ENCODE measurements around the gene SETBP1. TPM values are rescaled to one million over a fixed set of nuclear protein-coding genes. Genes with fewer than 3 reads are reported as not detected.
A peak's percentile ranks its signal among the peaks of the same experiment; 100 is the strongest.

SETBP1 gene
- total RNA-seq, 2 donors from 2014 or later = 77.9 to 79.6 TPM

- peak overlapping the region; percentile 89 to 99 for H3K27ac Mint-ChIP-seq
- no peaks in the 10 kb centered on the region for H3K9me3 Mint-ChIP-seq
- peaks cover 62 to 67% of the 10 kb centered on the region in 2 donors for H3K4me1 Mint-ChIP-seq (ENCODE audit: low read depth in 2 of 2)
Observed at GRCh38 chr18:44733754-44734465, 53.2 kb downstream of the SETBP1 start.

GRCh38 chr18:44735096-44735495, 54.4 kb downstream of the SETBP1 start:
- Mint-ChIP-seq H3K9me3 (no peaks in the 10 kb centered on the region), H3K4me1 (ENCODE audit: low read depth in 2 of 2) (peaks cover 51 to 63% of the 10 kb centered on the region in 2 donors)

More at GRCh38 chr18:44733754-44734465, 53.2 kb downstream of the SETBP1 start:
- no peak for DNase-seq (ENCODE audit: low spot score)
- ATAC-seq = no peak
- Mint-ChIP-seq H3K27me3 (no peaks in the 10 kb centered on the region), H3K4me3 (peak overlapping the region; percentile 72), H3K36me3 (peaks cover 21% of the 10 kb centered on the region)

GRCh38 chr18:44736664-44737380, 56.1 kb downstream of the SETBP1 start:
- Mint-ChIP-seq H3K4me1 (ENCODE audit: low read depth in 2 of 2) (peaks cover 33 to 53% of the 10 kb centered on the region in 2 donors), H3K27me3 (no peaks in the 10 kb centered on the region), H3K27ac (no peak overlapping the region), H3K36me3 (peaks cover 12% of the 10 kb centered on the region), H3K4me3 (no peak overlapping the region), H3K9me3 (no peaks in the 10 kb centered on the region)
- DNase-seq (ENCODE audit: low spot score) (no peak), ATAC-seq (no peak)

More at GRCh38 chr18:44735096-44735495, 54.4 kb downstream of the SETBP1 start:
- H3K27ac Mint-ChIP-seq = peak overlapping the region in 1 of 2 donors; percentile 34
- H3K36me3 Mint-ChIP-seq = peaks cover 21% of the 10 kb centered on the region
- H3K27me3 Mint-ChIP-seq = no peaks in the 10 kb centered on the region
- ATAC-seq (no peak), DNase-seq (ENCODE audit: low spot score) (no peak)
- H3K4me3 Mint-ChIP-seq = no peak overlapping the region

GRCh38 chr18:44737623-44738022, 56.9 kb downstream of the SETBP1 start:
- no peaks in the 10 kb centered on the region for H3K9me3 Mint-ChIP-seq
- no peak overlapping the region for H3K27ac Mint-ChIP-seq
- ATAC-seq (no peak), DNase-seq (ENCODE audit: low spot score) (no peak)
- H3K4me3 Mint-ChIP-seq = no peak overlapping the region
- H3K36me3 Mint-ChIP-seq = peaks cover 6% of the 10 kb centered on the region
- H3K4me1 Mint-ChIP-seq (ENCODE audit: low read depth in 2 of 2) = peaks cover 27 to 48% of the 10 kb centered on the region in 2 donors
- H3K27me3 Mint-ChIP-seq = no peaks in the 10 kb centered on the region

GRCh38 chr18:44740000-44740399, 59.3 kb downstream of the SETBP1 start:
- Mint-ChIP-seq H3K4me1 (ENCODE audit: low read depth in 2 of 2) (peaks cover 15 to 32% of the 10 kb centered on the region in 2 donors), H3K27ac (no peak overlapping the region), H3K27me3 (no peaks in the 10 kb centered on the region), H3K9me3 (no peaks in the 10 kb centered on the region), H3K36me3 (peaks cover 6% of the 10 kb centered on the region), H3K4me3 (no peak overlapping the region)
- ATAC-seq (no peak), DNase-seq (ENCODE audit: low spot score) (no peak)

- DNase-seq (ENCODE audit: low spot score) (no peak), ATAC-seq (no peak)
- no peak overlapping the region for H3K4me3 Mint-ChIP-seq
- H3K27me3 Mint-ChIP-seq = no peaks in the 10 kb centered on the region
- H3K4me1 Mint-ChIP-seq (ENCODE audit: low read depth in 2 of 2) = peaks cover 20 to 30% of the 10 kb centered on the region in 2 donors
- no peaks in the 10 kb centered on the region for H3K9me3 Mint-ChIP-seq
- H3K36me3 Mint-ChIP-seq = peaks cover 14% of the 10 kb centered on the region
- H3K27ac Mint-ChIP-seq = peak overlapping the region in 1 of 2 donors; percentile 43
Observed at GRCh38 chr18:44741085-44741484, 60.4 kb downstream of the SETBP1 start.

GRCh38 chr18:44741511-44741910, 60.8 kb downstream of the SETBP1 start:
- no peak overlapping the region for H3K4me3 Mint-ChIP-seq
- H3K36me3 Mint-ChIP-seq = peaks cover 18% of the 10 kb centered on the region
- H3K4me1 Mint-ChIP-seq (ENCODE audit: low read depth in 2 of 2) = peaks cover 24 to 33% of the 10 kb centered on the region in 2 donors
- no peak for DNase-seq (ENCODE audit: low spot score)
- no peaks in the 10 kb centered on the region for H3K9me3 Mint-ChIP-seq
- ATAC-seq = no peak
- no peaks in the 10 kb centered on the region for H3K27me3 Mint-ChIP-seq
- H3K27ac Mint-ChIP-seq = no peak overlapping the region

GRCh38 chr18:44742126-44742525, 61.4 kb downstream of the SETBP1 start:
- ATAC-seq (no peak), DNase-seq (ENCODE audit: low spot score) (no peak)
- Mint-ChIP-seq H3K9me3 (no peaks in the 10 kb centered on the region), H3K36me3 (peaks cover 19% of the 10 kb centered on the region), H3K4me1 (ENCODE audit: low read depth in 2 of 2) (peaks cover 25 to 31% of the 10 kb centered on the region in 2 donors), H3K27me3 (no peaks in the 10 kb centered on the region), H3K27ac (no peak overlapping the region), H3K4me3 (no peak overlapping the region)

- no peaks in the 10 kb centered on the region for H3K27me3 Mint-ChIP-seq
- ATAC-seq = no peak
- no peak overlapping the region for H3K4me3 Mint-ChIP-seq
- H3K27ac Mint-ChIP-seq = peak overlapping the region in 1 of 2 donors; percentile 21
- H3K4me1 Mint-ChIP-seq (ENCODE audit: low read depth in 2 of 2) = peaks cover 26 to 35% of the 10 kb centered on the region in 2 donors
- DNase-seq (ENCODE audit: low spot score) = no peak
- no peaks in the 10 kb centered on the region for H3K9me3 Mint-ChIP-seq
- H3K36me3 Mint-ChIP-seq = peaks cover 18% of the 10 kb centered on the region
Observed at GRCh38 chr18:44742718-44743311, 62.1 kb downstream of the SETBP1 start.

- H3K9me3 Mint-ChIP-seq = no peaks in the 10 kb centered on the region
- H3K4me1 Mint-ChIP-seq (ENCODE audit: low read depth in 2 of 2) = peaks cover 32 to 42% of the 10 kb centered on the region in 2 donors
- no peak overlapping the region for H3K27ac Mint-ChIP-seq
- no peak for DNase-seq (ENCODE audit: low spot score)
- no peak for ATAC-seq
- peaks cover 13% of the 10 kb centered on the region for H3K36me3 Mint-ChIP-seq
- H3K27me3 Mint-ChIP-seq = no peaks in the 10 kb centered on the region
- no peak overlapping the region for H3K4me3 Mint-ChIP-seq
Observed at GRCh38 chr18:44743631-44744030, 62.9 kb downstream of the SETBP1 start.

GRCh38 chr18:44744161-44745121, 63.8 kb downstream of the SETBP1 start:
- no peaks in the 10 kb centered on the region for H3K9me3 Mint-ChIP-seq
- peaks cover 32 to 48% of the 10 kb centered on the region in 2 donors for H3K4me1 Mint-ChIP-seq (ENCODE audit: low read depth in 2 of 2)
- DNase-seq (ENCODE audit: low spot score) (no peak), ATAC-seq (no peak)
- no peak overlapping the region for H3K27ac Mint-ChIP-seq
- H3K27me3 Mint-ChIP-seq = no peaks in the 10 kb centered on the region
- H3K36me3 Mint-ChIP-seq = peaks cover 13% of the 10 kb centered on the region
- no peak overlapping the region for H3K4me3 Mint-ChIP-seq

- ATAC-seq (no peak), DNase-seq (ENCODE audit: low spot score) (no peak)
- no peaks in the 10 kb centered on the region for H3K9me3 Mint-ChIP-seq
- H3K27ac Mint-ChIP-seq = no peak overlapping the region
- H3K27me3 Mint-ChIP-seq = no peaks in the 10 kb centered on the region
- H3K4me3 Mint-ChIP-seq = no peak overlapping the region
- peaks cover 19% of the 10 kb centered on the region for H3K36me3 Mint-ChIP-seq
- H3K4me1 Mint-ChIP-seq (ENCODE audit: low read depth in 2 of 2) = peaks cover 53 to 58% of the 10 kb centered on the region in 2 donors
Observed at GRCh38 chr18:44747157-44747556, 66.5 kb downstream of the SETBP1 start.

- Mint-ChIP-seq H3K27me3 (no peaks in the 10 kb centered on the region), H3K9me3 (no peaks in the 10 kb centered on the region), H3K27ac (peak overlapping the region in 1 of 2 donors; percentile 47), H3K36me3 (peaks cover 19% of the 10 kb centered on the region), H3K4me3 (no peak overlapping the region), H3K4me1 (ENCODE audit: low read depth in 2 of 2) (peaks cover 52 to 54% of the 10 kb centered on the region in 2 donors)
- ATAC-seq = no peak
- DNase-seq (ENCODE audit: low spot score) = no peak
Observed at GRCh38 chr18:44748582-44748981, 67.9 kb downstream of the SETBP1 start.

All from natural killer cell treated with Interleukin-12 subunit alpha and Interleukin-12 subunit beta and Interleukin-15 and Interleukin-18, amount 100 ng/mL, for 72 hours (primary cell).